Esophagus muscularis mucosa (tissue), 4 donors: ENCODE data around the gene LRFN3. TPM values are rescaled to one million over a fixed set of nuclear protein-coding genes. Genes with fewer than 3 reads are reported as not detected.

ENCODE experiments used
- DNase-seq: peaks from one replicate; pipeline ENCODE4 v3.0.0-alpha.2; 2017; ENCODE audit errors: extremely low spot score
- H3K27ac ChIP-seq, 4 donors: fragments of 200-600 bp; sonication (generic); replicated peaks in 1 of 4; 1 replicate in 3 of 4; 2 replicates in 1 of 4; pipeline ENCODE4 v1.5.1; 2016 to 2019; ENCODE audit warnings: mild to moderate bottlenecking in 1 of 4
- H3K27me3 ChIP-seq, 4 donors: fragments of 200-600 bp; sonication (generic); one replicate each; pipeline versions ENCODE4 v1.5.1 to v1.6.0; 2016 to 2019
- H3K36me3 ChIP-seq, 4 donors: fragments of 200-600 bp; sonication (generic); one replicate each; pipeline ENCODE4 v1.5.1; 2016 to 2019
- H3K4me1 ChIP-seq, 4 donors: fragments of 200-600 bp; sonication (generic); one replicate each; pipeline ENCODE4 v1.5.1; 2016 to 2019
- H3K4me3 ChIP-seq, 4 donors: fragments of 200-600 bp; sonication (generic); 1 replicate in 2 of 4; 2 replicates in 2 of 4; pipeline ENCODE4 v1.5.1; 2016 to 2019; ENCODE audit warnings: mild to moderate bottlenecking in 4 of 4, moderate library complexity in 1 of 4
- H3K9me3 ChIP-seq, 4 donors: fragments of 200-600 bp; sonication (generic); 1 replicate in 3 of 4; 2 replicates in 1 of 4; pipeline ENCODE4 v1.5.1; 2016 to 2019
- CTCF ChIP-seq, 3 experiments: fragments of 200-600 bp in 2 of 3; fragments of 450-650 bp in 1 of 3; sonication (generic) in 2 of 3; IDR thresholded peaks; one replicate each; pipeline ENCODE4 v1.5.1; 2017 to 2019; ENCODE audit warnings: antibody characterized with exemption in 3 of 3, mild to moderate bottlenecking in 2 of 3, moderate library complexity in 1 of 3
- EP300 ChIP-seq: sonication (generic); formaldehyde crosslinking; IDR thresholded peaks from one replicate; pipeline ENCODE4 v1.6.1; 2017; ENCODE audit warnings: antibody characterized with exemption
- POLR2A ChIP-seq: fragments of 450-650 bp; IDR thresholded peaks from one replicate; pipeline ENCODE4 v1.6.1; 2017; ENCODE audit warnings: antibody characterized with exemption, moderate library complexity, mild to moderate bottlenecking, low read depth
- POLR2AphosphoS5 ChIP-seq, 2 donors: sonication (generic); formaldehyde crosslinking; IDR thresholded peaks; one replicate each; pipeline ENCODE4 v1.6.1; 2017; ENCODE audit warnings: antibody characterized with exemption in 2 of 2
- WGBS: methylation state at CpG from one replicate; pipeline ENCODE4 v1.1.5; 2018; 5-methylcytosine and 5-hydroxymethylcytosine counted together
- intact Hi-C: fragments of 100-400 bp; cut with DNase I; formaldehyde crosslinking; loops from one replicate; pipeline ENCODE4 v1.15.1; 2023
- total RNA-seq, 4 donors: library from RNA; depleted of rRNA; stranded (reverse); fragments of >200 nt; gene quantifications; one replicate each; pipeline versions ENCODE4 v1.1.0 to v1.2.1, GENCODE V29; 2016

LRFN3 gene
- total RNA-seq, 4 donors from 2014 or later: 7.5 to 22.6 (median 15.3) TPM

GRCh38 chr19:35901854-35902661 lies 34.1 kb upstream of the LRFN3 start, which contains the start of gene HCST:
HCST (plus strand) TSS chr19:35902529; CDS start chr19:35902594, 65 bp downstream.
- intact Hi-C loops: no loop called here
- no peak for TF ChIP-seq POLR2AphosphoS5 (IDR thresholded peaks at IDR 0.05)
- H3K27me3 ChIP-seq: no peaks in the 10 kb centered on the region
- peaks cover 0 to 10% (median 8%) of the 10 kb centered on the region in 4 donors for H3K36me3 ChIP-seq
- peak within 1 kb of the TSS; percentile 88 to 94 (median 92) for H3K27ac ChIP-seq
- H3K4me3 ChIP-seq: peak within 1 kb of the TSS; percentile 6 to 41 (median 19)
- no peak for DNase-seq
- 44% methylated on average over 6 of the region's 6 CpGs for WGBS
- peaks cover 14 to 60% (median 56%) of the 10 kb centered on the region in 4 donors for H3K4me1 ChIP-seq
- H3K9me3 ChIP-seq: no peaks in the 10 kb centered on the region

- TF ChIP-seq POLR2A: no peak
- no peak for TF ChIP-seq POLR2AphosphoS5 (IDR thresholded peaks at IDR 0.05)
- TF ChIP-seq EP300: no peak
- TF ChIP-seq CTCF (IDR thresholded peaks at IDR 0.05): no peak
- no peak for DNase-seq
- H3K27me3 ChIP-seq: no peaks in the 10 kb centered on the region
- 75% methylated on average over 10 of the region's 10 CpGs for whole genome bisulfite sequencing
- H3K4me1 ChIP-seq: peaks cover 11 to 57% (median 51%) of the 10 kb centered on the region in 4 donors
- no peaks in the 10 kb centered on the region for H3K9me3 ChIP-seq
- H3K27ac ChIP-seq: peak overlapping the region; percentile 51 to 94 (median 75)
- intact Hi-C loops: no loop called here
- peaks cover 0 to under 1% (median 0%) of the 10 kb centered on the region in 4 donors for H3K36me3 ChIP-seq
- peak overlapping the region; percentile 6 to 41 (median 19) for H3K4me3 ChIP-seq
Observed at GRCh38 chr19:35902870-35903475, 33.2 kb upstream of the LRFN3 start.

- Histone ChIP-seq H3K36me3 (no peaks in the 10 kb centered on the region), H3K9me3 (no peaks in the 10 kb centered on the region), H3K4me3 (peak overlapping the region; percentile 6 to 41 (median 19)), H3K27ac (peak overlapping the region; percentile 51 to 94 (median 75)), H3K27me3 (no peaks in the 10 kb centered on the region), H3K4me1 (peaks cover 4 to 50% (median 44%) of the 10 kb centered on the region in 4 donors)
- DNase-seq: peak; percentile 94
- WGBS: 11% methylated on average over 16 of the region's 24 CpGs
- intact Hi-C loops: no loop called here
- no peak for TF ChIP-seq CTCF (IDR thresholded peaks at IDR 0.05)
- TF ChIP-seq POLR2A: no peak
- TF ChIP-seq POLR2AphosphoS5 (IDR thresholded peaks at IDR 0.05): peak; percentile 50 to 66
Observed at GRCh38 chr19:35903550-35904179, 32.5 kb upstream of the LRFN3 start.

DNA sequence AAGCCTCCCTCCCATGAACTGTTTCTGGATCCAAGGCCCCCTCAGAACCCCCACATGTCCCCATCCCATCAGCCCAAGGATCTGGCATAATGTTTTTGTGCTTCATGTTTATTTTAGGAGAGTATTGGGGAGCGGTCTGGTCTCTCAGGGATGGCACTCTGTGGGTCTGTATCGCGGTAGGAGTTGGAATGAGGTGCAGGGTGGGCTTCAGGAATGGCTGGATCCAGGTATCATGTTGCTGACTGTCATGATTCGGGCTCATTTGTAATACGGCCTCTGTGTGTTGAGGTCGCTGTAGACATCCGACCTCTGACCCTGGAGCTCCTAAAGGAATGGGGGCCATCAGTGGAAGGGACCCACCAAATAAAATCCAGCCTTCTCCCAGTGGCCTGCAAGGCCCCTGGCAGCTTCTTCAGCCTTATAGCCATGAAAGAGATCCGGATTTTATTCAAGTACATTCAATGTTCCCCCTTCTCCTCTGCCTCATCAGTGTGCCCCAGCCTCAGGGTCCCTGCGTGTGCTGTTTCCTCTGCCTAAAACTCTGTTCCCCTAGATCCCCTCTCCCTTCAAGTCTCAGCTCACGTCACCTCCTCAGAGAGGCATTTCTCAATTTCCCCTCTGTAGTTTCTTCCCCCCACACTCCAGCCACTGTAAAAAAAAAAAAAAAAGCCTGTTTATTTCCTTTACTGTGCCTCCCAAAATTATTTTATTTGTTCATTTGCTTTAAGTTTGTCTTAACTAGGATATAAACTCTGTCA lies 31.7 kb upstream of the LRFN3 start:
- peaks cover 4 to 48% (median 42%) of the 10 kb centered on the region in 4 donors for H3K4me1 ChIP-seq
- 89% methylated on average over 7 of the region's 10 CpGs for WGBS
- H3K27ac ChIP-seq: peak overlapping the region; percentile 53 to 94 (median 75)
- no peak overlapping the region for H3K4me3 ChIP-seq
- no peaks in the 10 kb centered on the region for H3K27me3 ChIP-seq
- TF ChIP-seq POLR2A: no peak
- no peak for TF ChIP-seq POLR2AphosphoS5 (IDR thresholded peaks at IDR 0.05)
- H3K9me3 ChIP-seq: no peaks in the 10 kb centered on the region
- intact Hi-C loops: no loop called here
- no peak for DNase-seq
- H3K36me3 ChIP-seq: no peaks in the 10 kb centered on the region

DNA sequence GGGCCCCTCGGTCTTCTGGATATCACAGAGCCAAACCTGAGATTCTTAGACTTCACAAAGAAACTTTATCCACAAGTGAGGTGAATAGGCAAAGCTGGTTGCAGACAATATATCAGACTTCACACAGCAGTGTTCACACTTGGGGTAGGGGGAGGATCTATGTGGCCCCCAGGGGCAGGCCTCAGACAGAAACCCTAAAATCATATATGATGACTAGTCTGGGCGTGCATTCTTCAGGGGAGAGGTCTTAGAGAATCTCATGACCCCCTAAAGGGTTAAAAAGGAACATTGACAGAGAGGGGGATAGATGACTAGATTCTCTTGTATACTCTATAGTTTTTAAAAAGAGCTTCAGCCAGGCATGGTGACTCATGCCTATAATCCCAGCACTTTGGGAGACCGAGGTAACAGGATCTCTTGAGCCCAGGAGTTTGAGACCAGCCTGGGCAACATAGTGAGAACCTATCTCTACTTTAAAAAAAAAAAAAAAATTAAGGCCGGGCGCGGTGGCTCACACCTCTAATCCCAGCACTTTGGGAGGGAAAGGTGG lies 30.9 kb upstream of the LRFN3 start:
- no peak overlapping the region for H3K4me3 ChIP-seq
- no peaks in the 10 kb centered on the region for H3K9me3 ChIP-seq
- H3K27me3 ChIP-seq: no peaks in the 10 kb centered on the region
- H3K4me1 ChIP-seq: peaks cover 4 to 48% (median 42%) of the 10 kb centered on the region in 4 donors
- intact Hi-C loops: no loop called here
- no peaks in the 10 kb centered on the region for H3K36me3 ChIP-seq
- peak overlapping the region; percentile 11 to 92 (median 59) for H3K27ac ChIP-seq
- 72% methylated on average over 6 of the region's 6 CpGs for WGBS
- DNase-seq: no peak
- TF ChIP-seq CTCF (IDR thresholded peaks at IDR 0.05): no peak
